Lower lobe of right lung (tissue), 2 donors: ENCODE data around the gene PCNX4. TPM values are rescaled to one million over a fixed set of nuclear protein-coding genes. Genes with fewer than 3 reads are reported as not detected.
"Not testable (repeated sequence)": the region's sequence is repeated elsewhere in the genome, so short reads cannot be mapped to it uniquely, and the experiment has no call there.

Experiments used
- ATAC-seq, 2 donors: fragments of 200-7000 bp; cut with Tn5 transposase; one replicate each; pipeline ENCODE4 v1.9.1; 2020 to 2022; ENCODE audit warnings: mild to moderate bottlenecking in 2 of 2, moderate library complexity in 2 of 2
- DNase-seq: peaks from one replicate; pipeline ENCODE4 v3.0.0-alpha.2; 2020
- H3K27ac ChIP-seq: fragments of 200-600 bp; one replicate; pipeline ENCODE4 v1.8.0; 2022
- H3K27me3 ChIP-seq: fragments of 200-600 bp; one replicate; pipeline ENCODE4 v1.8.0; 2022; ENCODE audit warnings: low read depth
- H3K36me3 ChIP-seq: fragments of 200-600 bp; one replicate; pipeline ENCODE4 v1.8.0; 2022; ENCODE audit warnings: mild to moderate bottlenecking
- H3K4me1 ChIP-seq: fragments of 200-600 bp; one replicate; pipeline ENCODE4 v1.8.0; 2022
- H3K4me3 ChIP-seq: fragments of 200-600 bp; one replicate; pipeline ENCODE4 v1.8.0; 2022; ENCODE audit warnings: mild to moderate bottlenecking
- H3K9me3 ChIP-seq: fragments of 200-600 bp; one replicate; pipeline ENCODE4 v1.8.0; 2022
- intact Hi-C: fragments of 100-400 bp; cut with DNase I; formaldehyde crosslinking; loops from one replicate; pipeline ENCODE4 v1.11.0; 2022
- total RNA-seq: library from RNA; stranded (reverse); fragmentation: NEBNext Ultra II Directional; extraction: Animal tissue kit (Norgen Biotek cat#: 25700); gene quantifications from one replicate; pipeline ENCODE4 v1.2.1, GENCODE V29; 2021
- TF ChIP-seq, protein P1 (sequence below): fragments of 200-600 bp; IDR thresholded peaks from one replicate; pipeline ENCODE4 v1.8.0; 2022; ENCODE audit warnings: antibody characterized with exemption, mild to moderate bottlenecking
- donor health status: DM: no; HTN: yes; CAD: no; lungs with severe emphysema.

PCNX4 gene
- total RNA-seq, 1 donor from 2014 or later = 36.1 TPM

DNA sequence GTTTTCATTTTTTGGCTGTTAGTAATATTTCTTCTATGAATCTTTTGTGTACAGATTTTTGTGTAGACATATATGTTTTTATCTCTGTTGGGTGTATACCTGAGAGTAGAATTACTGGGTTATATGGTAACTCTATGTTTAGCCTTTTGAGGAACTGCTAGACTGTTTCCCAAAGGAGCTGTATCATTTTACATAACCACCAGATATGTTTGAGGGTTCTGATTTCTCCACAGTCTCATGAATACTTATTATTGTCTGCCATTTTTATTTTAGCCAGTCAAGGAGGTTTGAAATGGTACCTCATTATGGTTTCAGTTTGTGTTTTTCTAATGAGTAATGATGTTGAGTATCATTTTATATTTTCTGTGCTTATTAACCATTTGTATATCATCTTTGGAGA, 1.9 kb downstream of the PCNX4 start:
- H3K9me3 ChIP-seq = no peaks in the 10 kb centered on the region
- H3K4me3 ChIP-seq = peak overlapping the region; percentile 78
- ATAC-seq (no peak), DNase-seq (no peak)
- intact Hi-C loops = no loop called here
- no peak overlapping the region for H3K27ac ChIP-seq
- H3K27me3 ChIP-seq = no peaks in the 10 kb centered on the region
- H3K36me3 ChIP-seq = peaks cover 11% of the 10 kb centered on the region
- H3K4me1 ChIP-seq = peaks cover 45% of the 10 kb centered on the region
- TF ChIP-seq, protein P1, sequence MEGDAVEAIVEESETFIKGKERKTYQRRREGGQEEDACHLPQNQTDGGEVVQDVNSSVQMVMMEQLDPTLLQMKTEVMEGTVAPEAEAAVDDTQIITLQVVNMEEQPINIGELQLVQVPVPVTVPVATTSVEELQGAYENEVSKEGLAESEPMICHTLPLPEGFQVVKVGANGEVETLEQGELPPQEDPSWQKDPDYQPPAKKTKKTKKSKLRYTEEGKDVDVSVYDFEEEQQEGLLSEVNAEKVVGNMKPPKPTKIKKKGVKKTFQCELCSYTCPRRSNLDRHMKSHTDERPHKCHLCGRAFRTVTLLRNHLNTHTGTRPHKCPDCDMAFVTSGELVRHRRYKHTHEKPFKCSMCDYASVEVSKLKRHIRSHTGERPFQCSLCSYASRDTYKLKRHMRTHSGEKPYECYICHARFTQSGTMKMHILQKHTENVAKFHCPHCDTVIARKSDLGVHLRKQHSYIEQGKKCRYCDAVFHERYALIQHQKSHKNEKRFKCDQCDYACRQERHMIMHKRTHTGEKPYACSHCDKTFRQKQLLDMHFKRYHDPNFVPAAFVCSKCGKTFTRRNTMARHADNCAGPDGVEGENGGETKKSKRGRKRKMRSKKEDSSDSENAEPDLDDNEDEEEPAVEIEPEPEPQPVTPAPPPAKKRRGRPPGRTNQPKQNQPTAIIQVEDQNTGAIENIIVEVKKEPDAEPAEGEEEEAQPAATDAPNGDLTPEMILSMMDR = no peak

DNA sequence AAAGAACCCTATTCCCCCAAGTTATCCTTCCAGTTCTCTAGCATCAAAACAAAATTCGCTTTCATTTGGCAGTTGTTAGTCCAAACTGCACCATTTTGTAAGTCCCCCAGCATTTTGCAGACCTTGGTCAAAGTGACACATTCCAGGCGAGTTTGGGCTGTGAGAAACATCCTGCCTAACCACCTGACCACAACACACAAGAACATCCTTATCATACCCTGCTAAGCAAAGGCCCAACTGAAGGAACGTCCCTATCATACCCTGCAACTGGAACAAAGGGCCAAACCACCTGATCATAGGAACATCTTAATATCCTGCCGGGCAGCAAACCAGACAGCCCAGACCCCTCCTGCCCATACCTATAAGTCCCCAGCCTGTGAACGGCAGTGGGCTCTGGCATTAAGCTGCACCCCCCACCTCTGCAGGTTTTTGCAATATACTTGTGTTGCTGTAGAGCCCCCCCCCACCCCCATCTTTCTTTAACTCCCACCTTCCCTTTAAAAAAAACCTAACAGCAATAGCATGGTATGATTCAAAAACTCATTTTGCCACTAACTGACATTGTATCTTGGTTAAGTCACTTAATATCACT, 2.7 kb downstream of the PCNX4 start:
- Histone ChIP-seq H3K27me3 (no peaks in the 10 kb centered on the region), H3K27ac (no peak overlapping the region), H3K4me3 (no peak overlapping the region), H3K9me3 (no peaks in the 10 kb centered on the region), H3K4me1 (peaks cover 45% of the 10 kb centered on the region), H3K36me3 (peaks cover 11% of the 10 kb centered on the region)
- DNase-seq = no peak
- TF ChIP-seq, protein P1 = no peak
- intact Hi-C loops = no loop called here
- ATAC-seq = no peak

DNA sequence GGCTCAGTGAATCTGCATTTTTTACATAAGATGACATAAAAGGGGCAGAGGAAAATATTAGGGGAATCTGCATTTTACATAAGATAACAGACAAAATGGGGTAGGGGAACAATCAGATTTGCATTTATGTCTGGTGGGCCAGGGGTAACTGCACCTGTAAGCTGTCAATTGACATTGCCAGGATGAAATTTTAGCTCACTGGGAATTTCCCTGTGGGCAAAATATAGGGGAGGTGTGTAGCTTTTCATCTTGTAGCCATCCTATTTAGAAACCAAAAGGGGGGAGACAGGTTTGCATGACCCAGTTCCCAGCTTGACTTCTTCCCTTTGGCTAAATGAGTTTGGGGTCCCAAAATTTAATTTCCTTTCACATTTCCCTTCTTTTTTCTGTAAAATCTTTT, 3.5 kb downstream of the PCNX4 start:
- H3K36me3 ChIP-seq = peaks cover 11% of the 10 kb centered on the region
- H3K4me1 ChIP-seq = peaks cover 44% of the 10 kb centered on the region
- no peak overlapping the region for H3K27ac ChIP-seq
- intact Hi-C loops = no loop called here
- no peaks in the 10 kb centered on the region for H3K27me3 ChIP-seq
- TF ChIP-seq, protein P1 = no peak
- DNase-seq = no peak
- no peak for ATAC-seq
- no peak overlapping the region for H3K4me3 ChIP-seq
- H3K9me3 ChIP-seq = no peaks in the 10 kb centered on the region

DNA sequence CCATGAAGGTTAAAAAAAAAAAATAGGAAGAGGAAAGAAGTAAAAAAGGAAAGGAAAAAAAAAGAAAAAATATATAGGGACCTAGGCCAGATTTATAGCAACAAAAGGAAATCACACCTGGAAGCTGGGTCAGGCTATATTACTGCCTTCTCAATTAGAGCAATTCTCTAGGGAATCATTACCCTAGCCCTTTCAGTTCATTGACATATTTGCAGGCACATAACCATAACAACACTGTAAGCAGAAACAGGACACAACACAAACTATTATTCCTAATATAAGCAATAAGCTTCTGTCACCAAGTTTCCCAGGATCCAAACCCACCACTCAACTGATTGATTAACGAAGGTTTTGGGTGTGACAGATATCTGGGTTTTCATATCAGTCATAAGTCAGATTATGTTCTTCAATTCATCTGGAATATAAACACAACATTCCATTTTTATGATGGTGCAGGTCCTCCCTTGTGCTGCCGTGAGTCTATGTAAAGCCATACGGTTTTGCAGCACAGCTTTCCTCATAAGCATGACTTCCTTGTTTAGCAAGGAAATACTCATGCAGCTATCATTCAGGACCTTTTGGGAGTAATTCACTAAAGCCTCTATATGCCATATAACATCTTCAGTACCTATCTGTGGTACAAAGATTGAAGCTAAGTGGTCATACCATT, 4.2 kb downstream of the PCNX4 start:
- DNase-seq = no peak
- H3K9me3 ChIP-seq = no peaks in the 10 kb centered on the region
- intact Hi-C loops = no loop called here
- ATAC-seq = no peak
- no peak overlapping the region for H3K27ac ChIP-seq
- peaks cover 38% of the 10 kb centered on the region for H3K4me1 ChIP-seq
- TF ChIP-seq, protein P1 = no peak
- H3K36me3 ChIP-seq = peaks cover 11% of the 10 kb centered on the region
- H3K27me3 ChIP-seq = no peaks in the 10 kb centered on the region
- H3K4me3 ChIP-seq = no peak overlapping the region

GRCh38 chr14:60097974-60098373, 6.3 kb downstream of the PCNX4 start:
- Histone ChIP-seq H3K36me3 (peaks cover 11% of the 10 kb centered on the region), H3K4me3 (no peak overlapping the region), H3K27me3 (no peaks in the 10 kb centered on the region), H3K9me3 (no peaks in the 10 kb centered on the region), H3K4me1 (peaks cover 31% of the 10 kb centered on the region), H3K27ac (no peak overlapping the region)
- intact Hi-C loops = no loop called here
- DNase-seq (no peak), ATAC-seq (no peak)
- TF ChIP-seq, protein P1 = no peak

GRCh38 chr14:60099855-60100254, 8.1 kb downstream of the PCNX4 start:
- DNase-seq, intact Hi-C loops, H3K27me3 ChIP-seq, H3K9me3 ChIP-seq, H3K27ac ChIP-seq, ATAC-seq, H3K4me3 ChIP-seq: not testable (repeated sequence)
- Histone ChIP-seq H3K36me3 (peaks cover 11% of the 10 kb centered on the region), H3K4me1 (peaks cover 14% of the 10 kb centered on the region)
